Measurements from ENCODE around the gene PRDM16. TPM values are rescaled to one million over a fixed set of nuclear protein-coding genes. Genes with fewer than 3 reads are reported as not detected.

Gene PRDM16
- total and polyA plus RNA-seq, 2 experiments from 2014 or later: 0.14 to 0.16 TPM

DNA sequence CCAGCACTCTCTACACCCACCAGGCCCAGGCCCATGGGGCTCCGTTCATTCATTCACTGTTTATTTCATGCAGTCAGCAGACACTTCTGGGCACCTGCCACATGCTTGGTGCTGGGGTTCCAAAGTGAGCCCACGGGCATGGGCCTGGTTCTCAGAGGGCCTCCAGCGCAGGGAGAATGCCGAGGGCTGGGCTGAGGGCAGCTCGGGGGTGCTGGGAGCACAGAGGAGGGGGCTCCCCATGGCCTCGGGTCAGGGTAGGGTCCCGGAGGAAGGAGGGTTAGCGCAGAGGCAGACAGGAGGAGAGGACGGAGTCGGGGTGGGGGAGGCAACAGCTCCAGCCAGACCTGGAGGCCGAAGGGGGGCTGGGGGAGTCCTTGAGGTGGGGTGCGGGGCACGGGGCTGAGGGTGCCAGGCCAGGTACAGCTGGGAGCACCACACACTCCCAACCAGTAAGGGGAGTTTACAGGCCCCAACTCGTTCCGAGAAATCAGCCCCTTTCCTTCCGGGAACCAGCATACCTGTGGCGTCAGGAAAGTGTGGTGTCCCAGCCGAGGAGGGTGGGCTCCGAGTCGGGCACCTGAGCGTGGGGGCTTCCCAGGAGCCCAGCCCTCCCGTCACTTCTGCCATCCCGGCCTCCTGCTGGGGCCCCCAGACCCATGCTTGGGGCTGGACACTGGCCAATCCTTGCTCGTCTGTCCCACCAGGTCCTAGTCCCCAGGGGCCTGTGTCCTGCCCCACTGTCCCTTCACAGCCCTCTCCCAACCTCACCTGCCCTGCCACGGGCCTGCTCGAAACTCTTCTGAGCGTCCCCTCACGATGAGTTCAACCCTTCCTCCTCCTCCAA is 396.3 kb downstream of the PRDM16 start:
- Mint-ChIP-seq H3K4me3 (no peak overlapping the region), H3K9me3 (no peaks in the 10 kb centered on the region), H3K4me1 (peaks cover 3% of the 10 kb centered on the region), H3K27ac (peak overlapping the region; percentile 55; the same call in 1 of the 2 replicates), H3K36me3 (ENCODE audit: low read depth) (peaks cover 4% of the 10 kb centered on the region; the same call in 2 of the 3 replicates), H3K27me3 (ENCODE audit: insufficient read depth, low read depth, poor library complexity) (peaks cover 5% of the 10 kb centered on the region)
- Histone ChIP-seq H3K4me3 (no peak overlapping the region), H3K27me3 (ENCODE audit: insufficient read depth) (no peaks in the 10 kb centered on the region), H3K79me2 (replicated peaks; ENCODE audit: insufficient read depth) (no peaks in the 10 kb centered on the region), H3K36me3 (ENCODE audit: insufficient read depth) (no peaks in the 10 kb centered on the region), H4K20me1 (replicated peaks; ENCODE audit: insufficient read depth) (no peaks in the 10 kb centered on the region), H3K4me2 (no peak overlapping the region), H3K4me1 (ENCODE audit: insufficient read depth) (no peaks in the 10 kb centered on the region), H3K27ac (ENCODE audit: low read depth) (no peak overlapping the region), H2AFZ (no peak overlapping the region), H3F3A (replicated peaks; ENCODE audit: low read depth) (no peaks in the 10 kb centered on the region), H3K9me2 (ENCODE audit: insufficient read depth) (no peaks in the 10 kb centered on the region)
- TF ChIP-seq, protein P1, sequence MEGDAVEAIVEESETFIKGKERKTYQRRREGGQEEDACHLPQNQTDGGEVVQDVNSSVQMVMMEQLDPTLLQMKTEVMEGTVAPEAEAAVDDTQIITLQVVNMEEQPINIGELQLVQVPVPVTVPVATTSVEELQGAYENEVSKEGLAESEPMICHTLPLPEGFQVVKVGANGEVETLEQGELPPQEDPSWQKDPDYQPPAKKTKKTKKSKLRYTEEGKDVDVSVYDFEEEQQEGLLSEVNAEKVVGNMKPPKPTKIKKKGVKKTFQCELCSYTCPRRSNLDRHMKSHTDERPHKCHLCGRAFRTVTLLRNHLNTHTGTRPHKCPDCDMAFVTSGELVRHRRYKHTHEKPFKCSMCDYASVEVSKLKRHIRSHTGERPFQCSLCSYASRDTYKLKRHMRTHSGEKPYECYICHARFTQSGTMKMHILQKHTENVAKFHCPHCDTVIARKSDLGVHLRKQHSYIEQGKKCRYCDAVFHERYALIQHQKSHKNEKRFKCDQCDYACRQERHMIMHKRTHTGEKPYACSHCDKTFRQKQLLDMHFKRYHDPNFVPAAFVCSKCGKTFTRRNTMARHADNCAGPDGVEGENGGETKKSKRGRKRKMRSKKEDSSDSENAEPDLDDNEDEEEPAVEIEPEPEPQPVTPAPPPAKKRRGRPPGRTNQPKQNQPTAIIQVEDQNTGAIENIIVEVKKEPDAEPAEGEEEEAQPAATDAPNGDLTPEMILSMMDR (conservative IDR thresholded peaks at IDR 0.05; ENCODE audit: low read depth in 2 of 2): no peak
- TF ChIP-seq POLR2AphosphoS5 (IDR thresholded peaks at IDR 0.05; ENCODE audit: low read depth): no peak
- no peak for TF ChIP-seq EZH2 (IDR thresholded peaks at IDR 0.05; ENCODE audit: low read depth, unreplicated experiment)
- TF ChIP-seq, protein P2, sequence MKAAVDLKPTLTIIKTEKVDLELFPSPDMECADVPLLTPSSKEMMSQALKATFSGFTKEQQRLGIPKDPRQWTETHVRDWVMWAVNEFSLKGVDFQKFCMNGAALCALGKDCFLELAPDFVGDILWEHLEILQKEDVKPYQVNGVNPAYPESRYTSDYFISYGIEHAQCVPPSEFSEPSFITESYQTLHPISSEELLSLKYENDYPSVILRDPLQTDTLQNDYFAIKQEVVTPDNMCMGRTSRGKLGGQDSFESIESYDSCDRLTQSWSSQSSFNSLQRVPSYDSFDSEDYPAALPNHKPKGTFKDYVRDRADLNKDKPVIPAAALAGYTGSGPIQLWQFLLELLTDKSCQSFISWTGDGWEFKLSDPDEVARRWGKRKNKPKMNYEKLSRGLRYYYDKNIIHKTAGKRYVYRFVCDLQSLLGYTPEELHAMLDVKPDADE (IDR thresholded peaks at IDR 0.05): no peak
- no peak for DNase-seq (ENCODE audit: low spot score)
- no peak for ATAC-seq

DNA sequence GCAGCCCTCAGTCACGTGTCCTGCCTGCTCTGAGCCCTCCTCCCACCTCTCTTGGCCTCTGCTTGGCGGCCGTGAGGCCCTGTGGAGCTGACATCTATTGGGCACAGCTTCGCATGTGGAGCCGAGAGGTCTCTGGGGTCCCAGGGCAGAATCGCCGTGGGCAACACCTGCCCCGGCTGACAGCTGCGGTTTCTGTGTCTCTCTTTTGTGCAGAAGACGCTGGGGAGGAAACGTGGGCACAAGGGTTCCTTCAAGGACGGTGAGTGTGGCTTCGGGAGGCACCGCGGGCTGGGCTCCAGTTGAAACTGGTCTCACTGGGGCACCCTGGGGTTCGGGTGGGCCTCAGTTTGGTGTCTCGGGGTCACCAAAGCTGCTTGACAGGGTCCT is 396.9 kb downstream of the PRDM16 start:
- peak overlapping the region; percentile 55; the same call in 1 of the 2 replicates for H3K27ac Mint-ChIP-seq
- H3K36me3 ChIP-seq (ENCODE audit: insufficient read depth): no peaks in the 10 kb centered on the region
- H3K4me3 ChIP-seq: no peak overlapping the region
- H3K27me3 ChIP-seq (ENCODE audit: insufficient read depth): no peaks in the 10 kb centered on the region
- H3K36me3 Mint-ChIP-seq (ENCODE audit: low read depth): peaks cover 6% of the 10 kb centered on the region; the same call in 2 of the 3 replicates
- H3K27ac ChIP-seq (ENCODE audit: low read depth): no peak overlapping the region
- H3K27me3 Mint-ChIP-seq (ENCODE audit: insufficient read depth, low read depth, poor library complexity): peaks cover 7% of the 10 kb centered on the region
- no peaks in the 10 kb centered on the region for H3K4me1 ChIP-seq (ENCODE audit: insufficient read depth)
- H2AFZ ChIP-seq: no peak overlapping the region
- no peaks in the 10 kb centered on the region for H4K20me1 ChIP-seq (replicated peaks; ENCODE audit: insufficient read depth)
- no peak for DNase-seq (ENCODE audit: low spot score)
- no peaks in the 10 kb centered on the region for H3K79me2 ChIP-seq (replicated peaks; ENCODE audit: insufficient read depth)
- ATAC-seq: no peak
- no peaks in the 10 kb centered on the region for H3F3A ChIP-seq (replicated peaks; ENCODE audit: low read depth)
- no peaks in the 10 kb centered on the region for H3K9me2 ChIP-seq (ENCODE audit: insufficient read depth)
- H3K4me2 ChIP-seq: no peak overlapping the region
- H3K9me3 Mint-ChIP-seq: no peaks in the 10 kb centered on the region
- peaks cover 9% of the 10 kb centered on the region for H3K4me1 Mint-ChIP-seq
- no peak overlapping the region for H3K4me3 Mint-ChIP-seq
- TF ChIP-seq EZH2phosphoT487 (IDR thresholded peaks at IDR 0.05; ENCODE audit: unreplicated experiment) (no peak), CREB1 (CRISPR knock-in tag; IDR thresholded peaks at IDR 0.05; ENCODE audit: low read depth) (no peak), NANOG (IDR thresholded peaks at IDR 0.05; ENCODE audit: borderline replicate concordance) (no peak), ZNF331 (CRISPR knock-in tag; IDR thresholded peaks at IDR 0.05; ENCODE audit: low read depth) (no peak), ZNF114 (CRISPR knock-in tag; IDR thresholded peaks at IDR 0.05) (no peak), EZH2 (IDR thresholded peaks at IDR 0.05; ENCODE audit: low read depth, unreplicated experiment) (no peak)
- TF ChIP-seq, protein P2 (IDR thresholded peaks at IDR 0.05): no peak
- TF ChIP-seq, protein P3, sequence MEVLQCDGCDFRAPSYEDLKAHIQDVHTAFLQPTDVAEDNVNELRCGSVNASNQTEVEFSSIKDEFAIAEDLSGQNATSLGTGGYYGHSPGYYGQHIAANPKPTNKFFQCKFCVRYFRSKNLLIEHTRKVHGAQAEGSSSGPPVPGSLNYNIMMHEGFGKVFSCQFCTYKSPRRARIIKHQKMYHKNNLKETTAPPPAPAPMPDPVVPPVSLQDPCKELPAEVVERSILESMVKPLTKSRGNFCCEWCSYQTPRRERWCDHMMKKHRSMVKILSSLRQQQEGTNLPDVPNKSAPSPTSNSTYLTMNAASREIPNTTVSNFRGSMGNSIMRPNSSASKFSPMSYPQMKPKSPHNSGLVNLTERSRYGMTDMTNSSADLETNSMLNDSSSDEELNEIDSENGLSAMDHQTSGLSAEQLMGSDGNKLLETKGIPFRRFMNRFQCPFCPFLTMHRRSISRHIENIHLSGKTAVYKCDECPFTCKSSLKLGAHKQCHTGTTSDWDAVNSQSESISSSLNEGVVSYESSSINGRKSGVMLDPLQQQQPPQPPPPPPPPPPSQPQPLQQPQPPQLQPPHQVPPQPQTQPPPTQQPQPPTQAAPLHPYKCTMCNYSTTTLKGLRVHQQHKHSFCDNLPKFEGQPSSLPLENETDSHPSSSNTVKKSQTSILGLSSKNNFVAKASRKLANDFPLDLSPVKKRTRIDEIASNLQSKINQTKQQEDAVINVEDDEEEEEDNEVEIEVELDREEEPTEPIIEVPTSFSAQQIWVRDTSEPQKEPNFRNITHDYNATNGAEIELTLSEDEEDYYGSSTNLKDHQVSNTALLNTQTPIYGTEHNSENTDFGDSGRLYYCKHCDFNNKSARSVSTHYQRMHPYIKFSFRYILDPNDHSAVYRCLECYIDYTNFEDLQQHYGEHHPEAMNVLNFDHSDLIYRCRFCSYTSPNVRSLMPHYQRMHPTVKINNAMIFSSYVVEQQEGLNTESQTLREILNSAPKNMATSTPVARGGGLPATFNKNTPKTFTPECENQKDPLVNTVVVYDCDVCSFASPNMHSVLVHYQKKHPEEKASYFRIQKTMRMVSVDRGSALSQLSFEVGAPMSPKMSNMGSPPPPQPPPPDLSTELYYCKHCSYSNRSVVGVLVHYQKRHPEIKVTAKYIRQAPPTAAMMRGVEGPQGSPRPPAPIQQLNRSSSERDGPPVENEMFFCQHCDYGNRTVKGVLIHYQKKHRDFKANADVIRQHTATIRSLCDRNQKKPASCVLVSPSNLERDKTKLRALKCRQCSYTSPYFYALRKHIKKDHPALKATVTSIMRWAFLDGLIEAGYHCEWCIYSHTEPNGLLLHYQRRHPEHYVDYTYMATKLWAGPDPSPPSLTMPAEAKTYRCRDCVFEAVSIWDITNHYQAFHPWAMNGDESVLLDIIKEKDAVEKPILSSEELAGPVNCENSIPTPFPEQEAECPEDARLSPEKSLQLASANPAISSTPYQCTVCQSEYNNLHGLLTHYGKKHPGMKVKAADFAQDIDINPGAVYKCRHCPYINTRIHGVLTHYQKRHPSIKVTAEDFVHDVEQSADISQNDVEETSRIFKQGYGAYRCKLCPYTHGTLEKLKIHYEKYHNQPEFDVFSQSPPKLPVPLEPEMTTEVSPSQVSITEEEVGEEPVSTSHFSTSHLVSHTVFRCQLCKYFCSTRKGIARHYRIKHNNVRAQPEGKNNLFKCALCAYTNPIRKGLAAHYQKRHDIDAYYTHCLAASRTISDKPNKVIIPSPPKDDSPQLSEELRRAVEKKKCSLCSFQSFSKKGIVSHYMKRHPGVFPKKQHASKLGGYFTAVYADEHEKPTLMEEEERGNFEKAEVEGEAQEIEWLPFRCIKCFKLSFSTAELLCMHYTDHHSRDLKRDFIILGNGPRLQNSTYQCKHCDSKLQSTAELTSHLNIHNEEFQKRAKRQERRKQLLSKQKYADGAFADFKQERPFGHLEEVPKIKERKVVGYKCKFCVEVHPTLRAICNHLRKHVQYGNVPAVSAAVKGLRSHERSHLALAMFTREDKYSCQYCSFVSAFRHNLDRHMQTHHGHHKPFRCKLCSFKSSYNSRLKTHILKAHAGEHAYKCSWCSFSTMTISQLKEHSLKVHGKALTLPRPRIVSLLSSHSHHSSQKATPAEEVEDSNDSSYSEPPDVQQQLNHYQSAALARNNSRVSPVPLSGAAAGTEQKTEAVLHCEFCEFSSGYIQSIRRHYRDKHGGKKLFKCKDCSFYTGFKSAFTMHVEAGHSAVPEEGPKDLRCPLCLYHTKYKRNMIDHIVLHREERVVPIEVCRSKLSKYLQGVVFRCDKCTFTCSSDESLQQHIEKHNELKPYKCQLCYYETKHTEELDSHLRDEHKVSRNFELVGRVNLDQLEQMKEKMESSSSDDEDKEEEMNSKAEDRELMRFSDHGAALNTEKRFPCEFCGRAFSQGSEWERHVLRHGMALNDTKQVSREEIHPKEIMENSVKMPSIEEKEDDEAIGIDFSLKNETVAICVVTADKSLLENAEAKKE (CRISPR knock-in tag; IDR thresholded peaks at IDR 0.05): no peak

Data from GM23338 (cell line).